Measurements from ENCODE around the gene PDE4B.

The PDE4B gene

DNA sequence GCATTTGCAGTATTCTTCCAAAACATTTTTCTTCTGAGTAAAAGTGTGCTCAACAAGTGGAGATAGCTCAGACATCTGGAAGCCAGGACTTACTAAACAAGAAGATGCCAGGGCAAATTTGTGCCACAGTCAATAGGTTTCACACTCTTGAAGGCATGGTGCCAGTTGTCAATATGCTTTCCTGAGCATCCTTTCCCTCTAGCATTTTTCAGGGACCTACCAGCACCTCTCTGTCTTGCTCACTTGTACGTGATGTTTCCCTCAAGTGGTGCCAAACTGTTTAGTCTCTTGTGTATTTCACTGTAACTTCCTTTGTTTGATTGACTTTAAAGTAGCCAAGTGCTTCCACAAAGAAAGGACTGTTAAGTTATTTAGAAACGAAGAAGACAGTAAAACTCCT, 547.2 kb downstream of the PDE4B start:
- TF ChIP-seq, protein P1, sequence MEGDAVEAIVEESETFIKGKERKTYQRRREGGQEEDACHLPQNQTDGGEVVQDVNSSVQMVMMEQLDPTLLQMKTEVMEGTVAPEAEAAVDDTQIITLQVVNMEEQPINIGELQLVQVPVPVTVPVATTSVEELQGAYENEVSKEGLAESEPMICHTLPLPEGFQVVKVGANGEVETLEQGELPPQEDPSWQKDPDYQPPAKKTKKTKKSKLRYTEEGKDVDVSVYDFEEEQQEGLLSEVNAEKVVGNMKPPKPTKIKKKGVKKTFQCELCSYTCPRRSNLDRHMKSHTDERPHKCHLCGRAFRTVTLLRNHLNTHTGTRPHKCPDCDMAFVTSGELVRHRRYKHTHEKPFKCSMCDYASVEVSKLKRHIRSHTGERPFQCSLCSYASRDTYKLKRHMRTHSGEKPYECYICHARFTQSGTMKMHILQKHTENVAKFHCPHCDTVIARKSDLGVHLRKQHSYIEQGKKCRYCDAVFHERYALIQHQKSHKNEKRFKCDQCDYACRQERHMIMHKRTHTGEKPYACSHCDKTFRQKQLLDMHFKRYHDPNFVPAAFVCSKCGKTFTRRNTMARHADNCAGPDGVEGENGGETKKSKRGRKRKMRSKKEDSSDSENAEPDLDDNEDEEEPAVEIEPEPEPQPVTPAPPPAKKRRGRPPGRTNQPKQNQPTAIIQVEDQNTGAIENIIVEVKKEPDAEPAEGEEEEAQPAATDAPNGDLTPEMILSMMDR (IDR thresholded peaks at IDR 0.05): no peak

DNA sequence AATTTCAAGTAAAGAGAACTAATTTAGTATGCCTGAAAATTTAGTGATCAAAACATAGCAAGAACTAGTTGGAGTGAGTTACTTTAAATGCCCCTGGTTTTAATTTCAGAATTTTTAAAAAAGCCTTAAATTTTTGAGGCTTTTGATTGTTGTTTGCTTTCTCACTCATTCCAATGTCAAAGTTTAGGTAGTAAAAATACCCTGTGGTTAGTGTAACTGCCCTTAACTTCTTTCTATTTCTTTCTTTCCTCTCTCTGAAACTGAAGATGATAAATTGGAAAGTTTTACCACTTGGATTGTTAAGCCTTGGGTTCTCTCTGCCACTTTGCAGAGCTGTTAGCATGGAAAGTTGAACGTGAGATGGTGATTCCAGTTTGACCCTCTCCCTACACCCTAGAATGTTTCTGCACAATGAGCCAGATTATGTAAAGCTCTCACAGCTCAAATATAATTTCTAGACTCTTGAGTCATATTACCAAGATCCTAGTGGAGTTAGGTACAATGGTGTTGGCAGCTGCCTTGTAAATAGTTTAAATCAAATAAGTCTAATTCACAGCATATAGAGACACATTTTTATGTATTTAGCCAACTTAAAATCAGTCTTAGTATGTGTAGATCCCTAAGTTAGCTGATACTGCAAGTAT, 548.9 kb downstream of the PDE4B start:
- TF ChIP-seq, protein P1 (IDR thresholded peaks at IDR 0.05): no peak

DNA sequence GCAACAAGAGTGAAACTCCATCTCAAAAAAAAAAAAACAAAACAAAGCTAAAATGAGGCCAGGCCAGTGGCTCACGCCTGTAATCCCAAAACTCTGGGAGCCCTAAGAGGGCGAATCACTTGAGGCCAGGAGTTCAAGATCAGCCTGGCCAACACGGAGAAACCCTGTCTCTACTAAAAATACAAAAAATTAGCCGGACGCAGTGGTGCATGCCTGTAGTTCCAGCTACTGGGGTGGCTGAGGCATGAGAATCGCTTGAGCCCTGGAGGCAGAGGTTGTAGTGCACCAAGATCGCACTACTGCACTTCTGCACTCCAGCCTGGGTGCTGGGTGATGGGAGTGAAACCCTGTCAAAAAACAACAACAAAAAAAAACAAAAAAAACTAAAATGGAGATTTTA, 550.0 kb downstream of the PDE4B start:
- TF ChIP-seq, protein P1 (IDR thresholded peaks at IDR 0.05): no peak

DNA sequence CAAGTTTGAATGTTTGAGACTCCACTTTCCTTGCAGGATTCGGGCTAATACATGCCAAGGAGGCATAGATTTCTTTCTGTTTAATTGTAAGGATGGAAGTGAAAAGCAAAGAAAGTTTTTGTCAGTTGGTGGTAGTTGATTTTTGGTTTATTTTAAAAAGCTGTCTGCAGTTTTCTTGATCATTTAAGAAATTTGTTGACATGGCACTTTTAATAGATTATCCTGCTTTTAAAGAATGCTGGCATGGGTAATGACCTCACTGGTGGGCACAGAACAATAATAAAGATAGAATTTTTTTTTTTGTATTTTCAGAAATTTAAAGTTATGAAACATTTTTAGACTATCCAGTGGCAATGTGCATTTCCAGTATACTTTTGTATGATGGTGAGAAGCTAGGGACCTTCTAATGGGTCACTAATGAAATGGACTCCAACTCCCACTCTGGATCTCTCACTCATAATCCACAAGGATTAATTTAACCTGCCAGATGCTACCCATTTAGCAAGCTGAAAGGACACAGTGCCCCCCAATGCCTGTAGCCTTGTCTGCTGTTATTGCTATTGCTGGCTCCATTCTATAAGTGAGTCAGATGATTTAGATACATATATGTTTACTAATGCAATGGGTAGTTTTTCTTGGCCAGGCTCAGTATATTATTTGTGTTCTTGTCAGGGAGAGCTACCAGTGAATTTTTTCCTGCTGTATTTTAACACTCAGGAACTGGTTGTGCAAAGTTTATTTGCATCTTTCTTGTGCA, 551.1 kb downstream of the PDE4B start:
- TF ChIP-seq, protein P1 (IDR thresholded peaks at IDR 0.05): no peak

DNA sequence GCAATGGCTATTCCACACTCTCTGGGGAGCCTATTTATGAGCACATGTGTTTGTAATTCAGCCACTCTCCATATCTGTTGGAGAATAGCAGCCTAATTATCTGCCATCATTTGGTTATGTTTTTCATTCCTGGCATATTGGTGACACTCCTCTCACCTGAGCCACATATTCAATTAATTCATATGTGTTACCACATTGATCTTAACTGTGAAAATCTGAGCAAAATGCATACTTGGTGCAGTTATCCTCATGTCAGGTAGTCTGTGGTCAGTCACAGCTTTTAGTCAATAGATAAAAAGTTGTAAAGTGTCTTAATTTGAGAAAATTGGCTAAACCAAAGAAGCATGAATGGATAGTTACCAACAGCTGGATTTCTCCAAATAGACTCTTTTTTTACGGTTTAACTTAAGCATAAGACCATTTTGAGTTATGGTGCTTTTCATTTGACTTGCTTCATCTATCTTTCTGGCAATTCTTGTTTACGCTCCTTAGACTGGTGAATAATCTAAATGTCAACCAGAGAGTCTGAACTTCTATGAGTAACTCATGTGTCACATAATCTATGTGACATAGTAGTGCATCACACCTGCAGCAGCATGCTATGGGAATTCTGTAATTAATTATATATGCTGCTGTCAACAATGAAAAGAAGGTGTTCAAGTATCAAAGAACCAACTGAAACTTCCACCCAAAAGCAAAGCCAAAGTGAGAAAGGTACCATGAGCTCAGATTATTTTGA, 553.5 kb downstream of the PDE4B start:
- TF ChIP-seq, protein P1 (IDR thresholded peaks at IDR 0.05): no peak

DNA sequence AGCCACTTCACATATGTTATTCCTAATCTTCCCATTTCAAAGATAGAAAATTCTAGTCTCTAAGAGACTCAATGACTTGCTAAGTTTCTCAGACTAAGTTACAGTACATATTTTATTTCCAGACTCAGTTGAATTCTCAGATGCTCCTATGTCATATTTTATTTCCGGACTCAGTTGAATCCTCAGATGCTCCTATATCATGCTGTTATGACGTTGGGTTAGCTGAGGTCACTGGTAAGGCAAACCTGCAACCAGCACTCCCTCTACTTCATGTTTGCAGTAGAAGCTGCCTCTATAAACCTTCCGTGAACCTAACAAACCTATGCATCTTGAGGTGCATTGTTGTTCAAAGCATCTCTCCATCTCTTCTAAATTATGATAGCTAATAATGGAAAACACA, 554.2 kb downstream of the PDE4B start:
- TF ChIP-seq, protein P1 (IDR thresholded peaks at IDR 0.05): no peak

DNA sequence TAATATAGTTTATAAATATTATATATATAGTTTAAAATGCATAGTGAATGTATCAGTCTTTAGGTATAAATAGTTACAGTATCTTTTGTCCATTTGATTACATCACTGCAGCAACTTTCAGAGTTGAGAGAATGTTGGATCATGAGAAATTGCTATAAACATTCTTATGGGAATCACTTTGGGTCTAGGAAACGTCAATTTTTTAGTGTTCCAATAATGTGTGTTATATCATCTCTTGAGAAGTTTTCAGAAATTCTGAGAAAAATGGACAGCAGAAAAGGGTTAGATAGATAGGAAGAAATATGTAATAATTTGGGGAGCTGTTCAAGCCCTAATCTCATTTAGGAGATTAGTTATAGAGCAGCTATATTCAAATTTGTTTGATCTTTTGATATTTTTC, 556.1 kb downstream of the PDE4B start:
- TF ChIP-seq, protein P1 (IDR thresholded peaks at IDR 0.05): no peak

All from LNCAP (cell line).